ENCODE results near the gene OR8B12. TPM values are rescaled to one million over a fixed set of nuclear protein-coding genes. Genes with fewer than 3 reads are reported as not detected.
"Not testable (repeated sequence)": the region's sequence is repeated elsewhere in the genome, so short reads cannot be mapped to it uniquely, and the experiment has no call there.

Gene OR8B12
- total RNA-seq, 1 donor = not detected

- DNase-seq (ENCODE audit: low read depth) = no peak
- no peak for TF ChIP-seq CTCF (IDR thresholded peaks at IDR 0.05; ENCODE audit: insufficient read depth, low read depth, low read length)
- no peak overlapping the region for H3K4me3 ChIP-seq (ENCODE audit: low read depth, low read length)
Observed at GRCh38 chr11:124534051-124534450, 9.4 kb downstream of the OR8B12 start.

GRCh38 chr11:124533626-124534025 lies 9.8 kb downstream of the OR8B12 start:
- H3K4me3 ChIP-seq (ENCODE audit: low read depth, low read length) = no peak overlapping the region
- no peak for DNase-seq (ENCODE audit: low read depth)
- TF ChIP-seq CTCF (IDR thresholded peaks at IDR 0.05; ENCODE audit: insufficient read depth, low read depth, low read length) = no peak

- no peak for TF ChIP-seq CTCF (IDR thresholded peaks at IDR 0.05; ENCODE audit: insufficient read depth, low read depth, low read length)
- no peak for DNase-seq (ENCODE audit: low read depth)
- no peak overlapping the region for H3K4me3 ChIP-seq (ENCODE audit: low read depth, low read length)
Observed at GRCh38 chr11:124520550-124520854, 23.0 kb downstream of the OR8B12 start.

- no peak overlapping the region for H3K4me3 ChIP-seq (ENCODE audit: low read depth, low read length)
- DNase-seq (ENCODE audit: low read depth) = no peak
- no peak for TF ChIP-seq CTCF (IDR thresholded peaks at IDR 0.05; ENCODE audit: insufficient read depth, low read depth, low read length)
Observed at GRCh38 chr11:124519850-124520549, 23.5 kb downstream of the OR8B12 start.

- no peak for TF ChIP-seq CTCF (IDR thresholded peaks at IDR 0.05; ENCODE audit: insufficient read depth, low read depth, low read length)
- DNase-seq (ENCODE audit: low read depth) = no peak
- no peak overlapping the region for H3K4me3 ChIP-seq (ENCODE audit: low read depth, low read length)
Observed at GRCh38 chr11:124518989-124519451, 24.4 kb downstream of the OR8B12 start.

- no peak overlapping the region for H3K4me3 ChIP-seq (ENCODE audit: low read depth, low read length)
- no peak for TF ChIP-seq CTCF (IDR thresholded peaks at IDR 0.05; ENCODE audit: insufficient read depth, low read depth, low read length)
- no peak for DNase-seq (ENCODE audit: low read depth)
Observed at GRCh38 chr11:124517314-124517713, 26.1 kb downstream of the OR8B12 start.

GRCh38 chr11:124514675-124515074 lies 28.8 kb downstream of the OR8B12 start:
- DNase-seq (ENCODE audit: low read depth) = not testable (repeated sequence)

More at GRCh38 chr11:124514675-124515074, 28.8 kb downstream of the OR8B12 start:
- not testable (repeated sequence) for H3K4me3 ChIP-seq (ENCODE audit: low read depth, low read length)
